GM12801 (cell line): ENCODE results near the gene CBX3.

Experiments
- CTCF ChIP-seq: IDR thresholded peaks from one replicate; pipeline ENCODE4 v1.5.1; 2011; ENCODE audit warnings: control low read depth; ENCODE audit not compliant: insufficient read length; ENCODE audit errors: extremely low read depth

CBX3 gene

GRCh38 chr7:26189697-26190096, 11.8 kb upstream of the CBX3 start:
- no peak for TF ChIP-seq CTCF

GRCh38 chr7:26190417-26190869, 11.1 kb upstream of the CBX3 start:
- TF ChIP-seq CTCF: no peak

- TF ChIP-seq CTCF: no peak
These were observed 10.1 kb upstream of the CBX3 start for GRCh38 chr7:26191233-26191973.

- TF ChIP-seq CTCF: no peak
These were observed 9.5 kb upstream of the CBX3 start for GRCh38 chr7:26191974-26192479.

- no peak for TF ChIP-seq CTCF
These were observed 9.0 kb upstream of the CBX3 start for GRCh38 chr7:26192485-26193087.

GRCh38 chr7:26193432-26194207, 7.9 kb upstream of the CBX3 start:
- TF ChIP-seq CTCF: no peak

GRCh38 chr7:26195182-26195581, 6.4 kb upstream of the CBX3 start:
- no peak for TF ChIP-seq CTCF
